Osteoblast (primary cell): Measurements from ENCODE around the gene PAF1. TPM values are rescaled to one million over a fixed set of nuclear protein-coding genes. Genes with fewer than 3 reads are reported as not detected.

ENCODE experiments used
- DNase-seq: peaks from one replicate; pipeline ENCODE4 v3.0.0; 2011; ENCODE audit warnings: low spot score, mixed read lengths; ENCODE audit not compliant: insufficient read length; ENCODE audit errors: missing footprints
- H2AFZ ChIP-seq: 2 replicates; pipeline ENCODE4 v1.6.0; 2011; ENCODE audit warnings: mild to moderate bottlenecking, low read length
- H3K27ac ChIP-seq: 2 replicates; pipeline ENCODE4 v1.5.1; 2011; ENCODE audit warnings: mild to moderate bottlenecking, low read depth, low read length, moderate library complexity
- H3K27me3 ChIP-seq: 2 replicates; pipeline ENCODE4 v1.6.0; 2012; ENCODE audit warnings: mild to moderate bottlenecking, control low read depth, inconsistent platforms, low read length, moderate library complexity; ENCODE audit not compliant: insufficient read depth
- H3K36me3 ChIP-seq: 2 replicates; pipeline ENCODE4 v1.5.1; 2011; ENCODE audit warnings: mild to moderate bottlenecking, low read length, control low read depth, moderate library complexity; ENCODE audit not compliant: insufficient read depth
- H3K4me1 ChIP-seq: 2 replicates; pipeline ENCODE4 v1.5.1; 2011; ENCODE audit warnings: mild to moderate bottlenecking, low read length, control low read depth, moderate library complexity; ENCODE audit not compliant: insufficient read depth
- H3K4me2 ChIP-seq: 2 replicates; pipeline ENCODE4 v1.6.0; 2011; ENCODE audit warnings: mild to moderate bottlenecking, low read length; ENCODE audit not compliant: insufficient read depth
- H3K4me3 ChIP-seq: fragments of 200-600 bp; sonication (generic); 3 replicates; pipeline ENCODE4 v1.5.1; 2012; ENCODE audit warnings: mild to moderate bottlenecking, low read length, inconsistent platforms; ENCODE audit not compliant: insufficient read depth
- H3K79me2 ChIP-seq: 2 replicates; pipeline ENCODE4 v1.6.0; 2012; ENCODE audit warnings: mild to moderate bottlenecking, low read length, control low read depth, inconsistent platforms; ENCODE audit not compliant: insufficient read depth
- H3K9me3 ChIP-seq: 2 replicates; pipeline ENCODE4 v1.5.1; 2011; ENCODE audit warnings: low read depth, low read length, control low read depth
- H4K20me1 ChIP-seq: 2 replicates; pipeline ENCODE4 v1.6.0; 2012; ENCODE audit warnings: mild to moderate bottlenecking, low read length, control low read depth; ENCODE audit not compliant: insufficient read depth
- total RNA-seq: library from RNA; depleted of rRNA; stranded (reverse); fragments of >200 nt; gene quantifications from 2 replicates; pipeline ENCODE4 v1.2.3, GENCODE V29; 2012
- TF ChIP-seq, protein P1 (sequence below): IDR thresholded peaks from 2 replicates; pipeline ENCODE4 v1.5.1; 2011; ENCODE audit warnings: mild to moderate bottlenecking, low read depth, low read length, moderate library complexity; ENCODE audit errors: extremely low read depth

The PAF1 gene
- total RNA-seq, 1 donor, result 29.3 TPM

DNA sequence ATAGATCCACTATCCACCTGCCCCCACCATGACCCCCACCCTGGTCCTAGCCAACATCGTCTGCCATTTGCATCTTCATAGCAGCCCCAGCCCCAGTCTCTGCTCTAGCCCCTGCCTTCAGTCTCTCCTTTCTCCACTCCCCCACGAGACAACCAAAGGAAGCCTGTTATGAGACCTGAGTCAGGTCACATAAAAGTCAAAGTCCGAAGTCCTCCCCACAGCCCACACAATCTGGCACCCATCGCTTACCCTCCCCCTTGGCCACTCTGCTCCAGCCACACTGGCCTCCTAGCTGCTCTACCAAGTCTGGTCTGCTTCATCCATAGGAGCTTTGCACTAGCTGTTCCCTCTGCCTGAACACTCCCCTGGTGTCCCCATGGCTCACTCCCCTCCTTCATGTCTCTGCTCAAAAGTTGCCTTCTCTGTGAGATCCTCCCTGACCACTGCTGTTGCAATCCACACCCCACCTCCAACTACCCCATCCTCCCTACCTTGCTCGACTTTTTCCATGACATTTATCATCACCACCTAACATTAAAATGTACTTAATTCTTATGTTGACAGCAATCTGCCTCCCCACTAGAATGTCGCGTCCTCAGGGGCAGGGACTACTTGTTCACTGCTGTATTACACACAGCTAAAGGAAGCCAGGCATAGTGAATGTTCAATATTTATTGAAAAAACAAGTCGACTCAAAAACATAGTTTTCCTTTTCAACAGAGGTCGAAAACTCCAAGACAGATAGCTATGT lies 20.4 kb upstream of the PAF1 start:
- peaks cover 29% of the 10 kb centered on the region for H3K4me1 ChIP-seq
- H2AFZ ChIP-seq, result no peak overlapping the region
- no peaks in the 10 kb centered on the region for H3K27me3 ChIP-seq
- H3K27ac ChIP-seq, result peak overlapping the region; percentile 84
- H3K4me2 ChIP-seq, result peak overlapping the region; percentile 96
- DNase-seq, result peak; percentile 90
- H4K20me1 ChIP-seq, result peaks cover 43% of the 10 kb centered on the region
- TF ChIP-seq, protein P1, sequence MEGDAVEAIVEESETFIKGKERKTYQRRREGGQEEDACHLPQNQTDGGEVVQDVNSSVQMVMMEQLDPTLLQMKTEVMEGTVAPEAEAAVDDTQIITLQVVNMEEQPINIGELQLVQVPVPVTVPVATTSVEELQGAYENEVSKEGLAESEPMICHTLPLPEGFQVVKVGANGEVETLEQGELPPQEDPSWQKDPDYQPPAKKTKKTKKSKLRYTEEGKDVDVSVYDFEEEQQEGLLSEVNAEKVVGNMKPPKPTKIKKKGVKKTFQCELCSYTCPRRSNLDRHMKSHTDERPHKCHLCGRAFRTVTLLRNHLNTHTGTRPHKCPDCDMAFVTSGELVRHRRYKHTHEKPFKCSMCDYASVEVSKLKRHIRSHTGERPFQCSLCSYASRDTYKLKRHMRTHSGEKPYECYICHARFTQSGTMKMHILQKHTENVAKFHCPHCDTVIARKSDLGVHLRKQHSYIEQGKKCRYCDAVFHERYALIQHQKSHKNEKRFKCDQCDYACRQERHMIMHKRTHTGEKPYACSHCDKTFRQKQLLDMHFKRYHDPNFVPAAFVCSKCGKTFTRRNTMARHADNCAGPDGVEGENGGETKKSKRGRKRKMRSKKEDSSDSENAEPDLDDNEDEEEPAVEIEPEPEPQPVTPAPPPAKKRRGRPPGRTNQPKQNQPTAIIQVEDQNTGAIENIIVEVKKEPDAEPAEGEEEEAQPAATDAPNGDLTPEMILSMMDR, result no peak
- H3K4me3 ChIP-seq, result peak overlapping the region; percentile 83
- H3K9me3 ChIP-seq, result no peaks in the 10 kb centered on the region
- peaks cover 60% of the 10 kb centered on the region for H3K79me2 ChIP-seq
- peaks cover 19% of the 10 kb centered on the region for H3K36me3 ChIP-seq

DNA sequence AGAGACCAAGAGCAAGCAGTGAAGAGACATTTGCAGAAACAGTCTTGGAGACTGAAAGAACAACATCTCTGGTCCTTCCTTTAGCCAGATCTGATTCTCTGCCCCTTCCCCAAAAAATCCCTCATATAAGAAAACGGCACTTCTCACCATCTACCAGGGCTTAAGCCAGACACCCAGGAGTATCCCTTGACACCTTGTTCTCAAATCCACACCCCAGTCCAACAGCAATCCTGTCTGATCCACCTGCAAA lies 19.9 kb upstream of the PAF1 start:
- no peaks in the 10 kb centered on the region for H3K27me3 ChIP-seq
- H3K4me1 ChIP-seq, result peaks cover 34% of the 10 kb centered on the region
- H3K4me2 ChIP-seq, result peak overlapping the region; percentile 96
- TF ChIP-seq, protein P1, result no peak
- peak; percentile 66 for DNase-seq
- no peak overlapping the region for H2AFZ ChIP-seq
- H3K79me2 ChIP-seq, result peaks cover 55% of the 10 kb centered on the region
- peak overlapping the region; percentile 84 for H3K27ac ChIP-seq
- peak overlapping the region; percentile 83 for H3K4me3 ChIP-seq
- peaks cover 43% of the 10 kb centered on the region for H4K20me1 ChIP-seq
- no peaks in the 10 kb centered on the region for H3K9me3 ChIP-seq
- peaks cover 14% of the 10 kb centered on the region for H3K36me3 ChIP-seq

- peak overlapping the region; percentile 83 for H3K4me3 ChIP-seq
- no peaks in the 10 kb centered on the region for H3K27me3 ChIP-seq
- peaks cover 50% of the 10 kb centered on the region for H3K79me2 ChIP-seq
- TF ChIP-seq, protein P1, result no peak
- peaks cover 35% of the 10 kb centered on the region for H3K4me1 ChIP-seq
- H3K27ac ChIP-seq, result peak overlapping the region; percentile 84
- peaks cover 13% of the 10 kb centered on the region for H3K36me3 ChIP-seq
- H3K9me3 ChIP-seq, result no peaks in the 10 kb centered on the region
- peaks cover 42% of the 10 kb centered on the region for H4K20me1 ChIP-seq
- DNase-seq, result peak; percentile 95
- H3K4me2 ChIP-seq, result peak overlapping the region; percentile 96
- H2AFZ ChIP-seq, result no peak overlapping the region
These were observed 19.3 kb upstream of the PAF1 start for GRCh38 chr19:39410017-39410830.

- H4K20me1 ChIP-seq, result peaks cover 34% of the 10 kb centered on the region
- H2AFZ ChIP-seq, result no peak overlapping the region
- no peaks in the 10 kb centered on the region for H3K9me3 ChIP-seq
These were observed 18.5 kb upstream of the PAF1 start for GRCh38 chr19:39409208-39410016.

More at GRCh38 chr19:39409208-39410016, 18.5 kb upstream of the PAF1 start:
- Histone ChIP-seq H3K4me1 (peaks cover 29% of the 10 kb centered on the region), H3K79me2 (peaks cover 42% of the 10 kb centered on the region), H3K4me2 (peak overlapping the region; percentile 96), H3K27me3 (no peaks in the 10 kb centered on the region), H3K36me3 (peaks cover 13% of the 10 kb centered on the region), H3K4me3 (peak overlapping the region; percentile 83), H3K27ac (peak overlapping the region; percentile 84)
- TF ChIP-seq, protein P1, result no peak
- DNase-seq, result peak; percentile 98
